Gastroesophageal sphincter (tissue), 4 donors: Measurements from ENCODE around the gene DCAF11. TPM values are rescaled to one million over a fixed set of nuclear protein-coding genes. Genes with fewer than 3 reads are reported as not detected.
A peak's percentile ranks its signal among the peaks of the same experiment; 100 is the strongest.

Experiments used
- ATAC-seq: fragments of 150-250 bp; one replicate; pipeline ENCODE4 v1.9.1; 2016; ENCODE audit warnings: mild to moderate bottlenecking, moderate library complexity
- H3K27ac ChIP-seq, 4 donors: fragments of 200-600 bp; sonication (generic) in 3 of 4; 1 replicate in 3 of 4; 2 replicates in 1 of 4; pipeline ENCODE4 v1.5.1; 2016 to 2019
- H3K27me3 ChIP-seq: fragments of 200-600 bp; sonication (generic); one replicate; pipeline ENCODE4 v1.5.1; 2019
- H3K36me3 ChIP-seq, 2 donors: fragments of 200-600 bp; sonication (generic); one replicate each; pipeline ENCODE4 v1.5.1; 2019; ENCODE audit warnings: control low read depth in 1 of 2
- H3K4me1 ChIP-seq, 3 donors: fragments of 200-600 bp; sonication (generic); 1 replicate in 2 of 3; 2 replicates in 1 of 3; pipeline ENCODE4 v1.5.1; 2016 to 2019; ENCODE audit warnings: control low read depth in 2 of 3
- H3K4me3 ChIP-seq, 2 donors: fragments of 200-600 bp; sonication (generic); one replicate each; pipeline ENCODE4 v1.5.1; 2019; ENCODE audit warnings: mild to moderate bottlenecking in 1 of 2, moderate library complexity in 1 of 2
- H3K9me3 ChIP-seq, 3 donors: fragments of 200-600 bp; sonication (generic); one replicate each; pipeline ENCODE4 v1.5.1; 2017 to 2019; ENCODE audit warnings: control low read depth in 2 of 3
- EP300 ChIP-seq: sonication (generic); formaldehyde crosslinking; IDR thresholded peaks from one replicate; pipeline ENCODE4 v1.6.1; 2017; ENCODE audit warnings: antibody characterized with exemption, mild to moderate bottlenecking
- POLR2A ChIP-seq, 2 donors: fragments of 450-650 bp; IDR thresholded peaks; one replicate each; pipeline ENCODE4 v1.6.1; 2017; ENCODE audit warnings: antibody characterized with exemption in 2 of 2, mild to moderate bottlenecking in 2 of 2, moderate library complexity in 1 of 2
- POLR2AphosphoS5 ChIP-seq: sonication (generic); formaldehyde crosslinking; IDR thresholded peaks from one replicate; pipeline ENCODE4 v1.6.1; 2017; ENCODE audit warnings: antibody characterized with exemption
- WGBS, 2 donors: methylation state at CpG; one replicate each; pipeline ENCODE4 v1.1.5; 2018; ENCODE audit warnings: low coverage in 1 of 2; 5-methylcytosine and 5-hydroxymethylcytosine counted together
- total RNA-seq, 4 donors: library from RNA; depleted of rRNA; stranded (reverse); fragments of >200 nt; gene quantifications; one replicate each; pipeline ENCODE4 v1.1.0, GENCODE V29; 2016
- TF ChIP-seq, protein P1 (sequence below), 4 experiments: fragments of 200-600 bp in 2 of 4; fragments of 450-650 bp in 2 of 4; sonication (generic) in 1 of 4; IDR thresholded peaks; one replicate each; pipeline ENCODE4 v1.5.1; 2017 to 2019; ENCODE audit warnings: antibody characterized with exemption in 4 of 4, mild to moderate bottlenecking in 2 of 4, moderate library complexity in 2 of 4

Gene DCAF11
- total RNA-seq, 4 donors from 2014 or later = 58.0 to 81.6 (median 71.6) TPM

DNA sequence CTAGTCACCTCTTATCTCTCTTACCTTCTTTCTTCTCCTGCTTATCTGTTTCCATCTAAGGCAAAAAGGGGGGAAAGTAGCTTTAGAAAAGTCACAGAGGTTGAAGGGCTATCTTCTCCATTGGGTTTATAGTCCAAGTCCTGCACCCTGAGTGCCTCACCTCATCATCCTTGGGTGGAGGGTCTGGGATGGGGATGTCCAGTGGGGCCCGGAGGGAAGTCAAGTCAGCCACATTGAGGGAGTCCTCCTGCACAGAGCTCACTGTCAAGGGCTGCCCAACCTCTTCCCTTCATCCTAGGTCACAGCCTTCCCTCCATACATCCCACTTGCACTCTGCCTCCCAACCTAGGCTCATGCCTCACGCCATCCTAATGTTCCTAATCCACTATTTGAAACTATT is 30.6 kb downstream of the DCAF11 start:
- H3K4me1 ChIP-seq = peaks cover 0 to 73% (median 25%) of the 10 kb centered on the region in 3 donors
- TF ChIP-seq EP300 = no peak
- peak overlapping the region in 3 of 4 donors; percentile 15 to 91 (median 91) for H3K27ac ChIP-seq
- ATAC-seq = no peak
- H3K36me3 ChIP-seq = peaks cover 0 to 19% of the 10 kb centered on the region in 2 donors
- H3K4me3 ChIP-seq = no peak overlapping the region
- no peaks in the 10 kb centered on the region for H3K27me3 ChIP-seq
- H3K9me3 ChIP-seq = no peaks in the 10 kb centered on the region
- WGBS, 2 donors = no CpG with 5 or more reads among the region's 2 CpGs

DNA sequence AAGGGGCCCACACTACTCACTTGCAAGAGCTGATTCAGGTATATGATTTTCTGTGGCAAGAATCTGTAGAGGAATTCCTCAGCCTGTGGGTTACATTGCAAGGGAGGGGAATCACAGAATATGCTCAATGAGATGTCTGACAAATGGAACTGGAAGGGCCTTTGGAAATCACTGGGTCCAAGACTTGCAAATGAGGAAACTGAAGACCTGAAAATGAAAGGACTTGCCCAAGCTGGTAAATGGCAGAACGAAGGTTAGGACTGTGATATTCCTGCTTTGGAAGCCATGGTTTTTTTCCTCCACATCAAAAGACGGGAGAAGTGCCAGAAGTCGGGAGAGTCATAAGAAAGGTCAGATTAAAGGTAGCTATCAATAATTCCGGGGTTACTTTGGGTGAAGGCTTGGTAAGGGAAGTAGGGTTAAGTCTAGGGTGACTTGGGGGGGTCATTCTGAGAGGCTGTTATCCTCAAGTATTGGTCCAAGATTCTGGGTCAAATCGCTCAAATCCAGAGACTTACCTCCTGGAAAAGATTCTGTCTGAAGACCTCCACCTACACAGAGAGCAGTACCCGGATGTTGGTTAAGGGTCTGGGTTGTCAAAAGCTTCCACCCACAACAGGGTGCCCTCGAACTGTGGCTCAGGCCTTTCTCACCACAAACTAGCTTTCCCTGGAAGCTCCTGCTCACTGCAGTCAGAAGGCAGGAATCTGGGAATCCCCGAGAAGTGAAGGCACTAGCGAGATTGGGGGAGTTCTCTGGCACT is 31.3 kb downstream of the DCAF11 start:
- ATAC-seq = no peak
- Histone ChIP-seq H3K9me3 (no peaks in the 10 kb centered on the region), H3K4me1 (peaks cover 0 to 73% (median 25%) of the 10 kb centered on the region in 3 donors), H3K36me3 (peaks cover 0 to 25% of the 10 kb centered on the region in 2 donors), H3K27me3 (no peaks in the 10 kb centered on the region), H3K27ac (peak overlapping the region; percentile 66 to 98 (median 91)), H3K4me3 (peak overlapping the region; percentile 69 to 92)
- WGBS, 2 donors = 17 to 31% methylated on average over 6 to 7 of the region's 9 CpGs
- no peak for TF ChIP-seq POLR2A (IDR thresholded peaks at IDR 0.05)
- no peak for TF ChIP-seq POLR2AphosphoS5
- TF ChIP-seq, protein P1, sequence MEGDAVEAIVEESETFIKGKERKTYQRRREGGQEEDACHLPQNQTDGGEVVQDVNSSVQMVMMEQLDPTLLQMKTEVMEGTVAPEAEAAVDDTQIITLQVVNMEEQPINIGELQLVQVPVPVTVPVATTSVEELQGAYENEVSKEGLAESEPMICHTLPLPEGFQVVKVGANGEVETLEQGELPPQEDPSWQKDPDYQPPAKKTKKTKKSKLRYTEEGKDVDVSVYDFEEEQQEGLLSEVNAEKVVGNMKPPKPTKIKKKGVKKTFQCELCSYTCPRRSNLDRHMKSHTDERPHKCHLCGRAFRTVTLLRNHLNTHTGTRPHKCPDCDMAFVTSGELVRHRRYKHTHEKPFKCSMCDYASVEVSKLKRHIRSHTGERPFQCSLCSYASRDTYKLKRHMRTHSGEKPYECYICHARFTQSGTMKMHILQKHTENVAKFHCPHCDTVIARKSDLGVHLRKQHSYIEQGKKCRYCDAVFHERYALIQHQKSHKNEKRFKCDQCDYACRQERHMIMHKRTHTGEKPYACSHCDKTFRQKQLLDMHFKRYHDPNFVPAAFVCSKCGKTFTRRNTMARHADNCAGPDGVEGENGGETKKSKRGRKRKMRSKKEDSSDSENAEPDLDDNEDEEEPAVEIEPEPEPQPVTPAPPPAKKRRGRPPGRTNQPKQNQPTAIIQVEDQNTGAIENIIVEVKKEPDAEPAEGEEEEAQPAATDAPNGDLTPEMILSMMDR (IDR thresholded peaks at IDR 0.05) = no peak
- no peak for TF ChIP-seq EP300

DNA sequence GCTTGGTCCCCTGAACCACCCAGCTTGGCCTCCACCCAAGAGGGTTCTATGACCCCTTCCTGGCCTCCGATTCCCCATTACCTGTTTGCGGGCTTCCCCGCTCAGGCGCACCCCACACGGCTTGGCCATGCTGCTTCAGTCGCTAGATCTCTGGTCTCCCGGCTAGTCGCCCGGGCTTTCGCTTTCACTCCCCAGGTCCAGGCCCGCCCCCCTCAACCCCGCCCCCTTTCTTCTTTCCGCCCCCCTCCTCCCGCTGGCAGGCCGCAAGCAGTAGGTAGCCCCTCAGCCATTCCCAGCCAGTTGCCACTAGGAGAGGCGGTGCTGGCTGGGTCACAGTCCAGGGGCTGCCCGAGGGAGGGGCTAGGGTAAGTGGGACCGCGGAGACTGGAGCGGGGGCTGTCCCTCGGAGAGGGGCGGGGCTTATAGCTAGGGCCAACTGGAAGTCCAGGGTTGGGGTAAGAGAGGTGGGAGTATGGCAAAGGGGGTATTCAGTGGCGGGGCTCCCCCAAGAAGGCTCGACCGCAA is 31.9 kb downstream of the DCAF11 start, which contains the start of gene PSME2:
TSS of gene PSME2 (minus strand) at position 158 of the 525 bp plus-strand sequence. CDS start at position 129, 29 bp downstream.
- peak; percentile 81 for ATAC-seq
- TF ChIP-seq, protein P1 (IDR thresholded peaks at IDR 0.05) = no peak
- TF ChIP-seq POLR2AphosphoS5 = peak; percentile 57
- peak within 1 kb of the TSS; percentile 78 to 98 (median 91) for H3K27ac ChIP-seq
- peak within 1 kb of the TSS; percentile 69 to 92 for H3K4me3 ChIP-seq
- no peaks in the 10 kb centered on the region for H3K27me3 ChIP-seq
- peaks cover 0 to 72% (median 25%) of the 10 kb centered on the region in 3 donors for H3K4me1 ChIP-seq
- H3K9me3 ChIP-seq = no peaks in the 10 kb centered on the region
- peaks cover 0 to 32% of the 10 kb centered on the region in 2 donors for H3K36me3 ChIP-seq
- WGBS, 2 donors = 0% methylated on average over 5 to 7 of the region's 25 CpGs

DNA sequence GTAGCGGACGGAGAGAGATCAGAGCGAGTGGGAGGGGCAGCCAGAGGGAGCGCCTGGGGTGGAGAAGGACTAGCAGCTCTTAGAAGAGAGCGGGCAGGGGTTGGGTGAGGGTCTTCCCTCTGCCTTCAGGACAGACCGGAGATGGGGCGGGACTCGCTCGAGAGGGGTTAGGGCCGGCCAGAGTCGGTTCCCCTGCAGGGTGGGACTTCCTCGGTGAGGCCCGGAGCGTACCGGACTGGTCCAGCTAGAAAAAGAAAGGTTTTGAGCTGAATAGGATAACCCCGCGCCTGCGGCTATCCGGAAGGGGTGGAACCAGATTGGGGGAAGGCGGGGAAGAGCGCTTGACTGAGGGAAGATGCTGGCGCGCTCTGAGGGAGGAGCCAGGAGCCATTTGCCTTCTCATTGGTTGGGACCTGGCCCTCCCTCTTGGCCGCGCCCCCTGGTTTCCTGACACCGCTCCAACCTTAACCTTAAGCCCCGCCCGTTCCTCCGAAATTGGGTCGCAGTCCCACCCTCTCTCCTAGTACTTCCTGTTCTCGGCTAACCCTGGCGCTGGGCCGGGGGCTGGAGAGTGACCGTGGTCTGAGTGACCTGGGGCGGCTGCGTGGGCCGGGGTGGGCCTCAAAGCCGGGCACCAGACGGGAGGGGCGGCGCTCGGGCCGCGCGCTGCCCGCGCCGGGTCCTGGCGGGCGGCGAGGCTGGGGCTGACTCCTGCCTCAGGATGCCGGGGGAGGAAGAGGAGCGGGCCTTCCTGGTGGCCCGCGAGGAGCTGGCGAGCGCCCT is 32.6 kb downstream of the DCAF11 start, which contains the start of gene RNF31:
TSS of gene RNF31 (plus strand) at position 521 of the 783 bp plus-strand sequence. CDS start at position 722, 201 bp downstream.
- WGBS, 2 donors = 0% methylated on average over 20 of the region's 57 CpGs
- Histone ChIP-seq H3K4me3 (peak within 1 kb of the TSS; percentile 69 to 92), H3K4me1 (peaks cover 0 to 68% (median 22%) of the 10 kb centered on the region in 3 donors), H3K9me3 (no peaks in the 10 kb centered on the region), H3K27ac (peak within 1 kb of the TSS; percentile 78 to 98 (median 91)), H3K36me3 (peaks cover 0 to 38% of the 10 kb centered on the region in 2 donors), H3K27me3 (no peaks in the 10 kb centered on the region)
- TF ChIP-seq EP300 (no peak), POLR2A (IDR thresholded peaks at IDR 0.05) (peak; percentile 25 to 47), POLR2AphosphoS5 (peak; percentile 81)
- ATAC-seq = peak; percentile 96

DNA sequence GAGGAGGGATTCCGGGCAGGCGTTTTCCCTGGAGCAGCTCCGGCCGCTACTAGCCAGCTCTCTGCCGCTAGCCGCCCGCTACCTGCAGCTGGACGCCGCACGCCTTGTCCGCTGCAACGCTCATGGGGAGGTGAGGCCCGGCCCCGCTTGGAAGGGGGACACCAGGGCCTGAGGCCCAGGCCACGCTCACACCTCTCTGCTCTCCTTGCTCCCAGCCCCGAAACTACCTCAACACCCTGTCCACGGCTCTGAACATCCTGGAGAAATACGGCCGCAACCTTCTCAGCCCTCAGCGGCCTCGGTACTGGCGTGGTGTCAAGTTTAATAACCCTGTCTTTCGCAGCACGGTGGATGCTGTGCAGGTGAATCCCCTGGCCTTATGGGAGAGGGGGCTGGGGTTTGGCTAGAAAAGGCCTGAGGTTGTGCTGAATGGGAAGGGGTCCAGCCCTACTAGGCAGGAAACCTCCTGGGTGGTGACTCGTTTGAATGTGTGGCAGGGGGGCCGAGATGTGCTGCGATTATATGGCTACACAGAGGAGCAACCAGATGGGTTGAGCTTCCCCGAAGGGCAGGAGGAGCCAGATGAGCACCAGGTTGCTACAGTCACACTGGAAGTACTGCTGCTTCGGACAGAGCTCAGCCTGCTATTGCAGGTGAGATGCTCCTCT is 33.3 kb downstream of the DCAF11 start:
- H3K4me1 ChIP-seq = peaks cover 0 to 61% (median 21%) of the 10 kb centered on the region in 3 donors
- no peaks in the 10 kb centered on the region for H3K27me3 ChIP-seq
- H3K4me3 ChIP-seq = peak overlapping the region; percentile 69 to 92
- TF ChIP-seq POLR2A (IDR thresholded peaks at IDR 0.05) (no peak), POLR2AphosphoS5 (no peak), EP300 (no peak)
- TF ChIP-seq, protein P1 (IDR thresholded peaks at IDR 0.05) = no peak
- H3K9me3 ChIP-seq = no peaks in the 10 kb centered on the region
- no peak for ATAC-seq
- 6 to 10% methylated on average over 2 to 9 of the region's 29 CpGs for WGBS, 2 donors
- H3K27ac ChIP-seq = peak overlapping the region; percentile 78 to 98 (median 91)
- H3K36me3 ChIP-seq = peaks cover 0 to 46% of the 10 kb centered on the region in 2 donors
